ENCODE data around the gene HMGCR. TPM values are rescaled to one million over a fixed set of nuclear protein-coding genes. Genes with fewer than 3 reads are reported as not detected.

The HMGCR gene
- total RNA-seq, 4 donors from 2014 or later, result 30.2 to 56.2 (median 42.5) TPM

DNA sequence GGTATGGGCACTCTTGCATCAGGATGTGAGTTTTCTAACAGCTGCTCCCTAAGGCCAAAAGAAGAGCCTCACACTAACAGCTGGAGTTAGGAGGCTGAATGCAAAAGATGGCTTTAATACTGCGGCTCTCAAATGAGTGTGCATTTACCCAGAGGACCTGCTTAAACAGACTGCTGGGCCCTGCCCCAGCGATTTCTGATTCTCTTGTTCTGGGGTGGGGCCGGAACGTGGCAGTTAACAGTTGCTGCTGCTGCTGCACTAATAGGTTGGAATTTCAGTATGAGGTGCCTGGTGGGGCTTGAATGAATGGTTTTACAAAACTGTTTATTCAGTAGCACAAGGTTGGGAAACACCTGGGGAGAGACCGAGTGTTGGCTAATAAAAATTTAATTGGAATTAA is 26.1 kb downstream of the HMGCR start:
- no peak for TF ChIP-seq CTCF (IDR thresholded peaks at IDR 0.05)
- TF ChIP-seq POLR2A (IDR thresholded peaks at IDR 0.05), result peak in 1 of 2 donors; percentile 35
- peak; percentile 65 to 75 for DNase-seq

DNA sequence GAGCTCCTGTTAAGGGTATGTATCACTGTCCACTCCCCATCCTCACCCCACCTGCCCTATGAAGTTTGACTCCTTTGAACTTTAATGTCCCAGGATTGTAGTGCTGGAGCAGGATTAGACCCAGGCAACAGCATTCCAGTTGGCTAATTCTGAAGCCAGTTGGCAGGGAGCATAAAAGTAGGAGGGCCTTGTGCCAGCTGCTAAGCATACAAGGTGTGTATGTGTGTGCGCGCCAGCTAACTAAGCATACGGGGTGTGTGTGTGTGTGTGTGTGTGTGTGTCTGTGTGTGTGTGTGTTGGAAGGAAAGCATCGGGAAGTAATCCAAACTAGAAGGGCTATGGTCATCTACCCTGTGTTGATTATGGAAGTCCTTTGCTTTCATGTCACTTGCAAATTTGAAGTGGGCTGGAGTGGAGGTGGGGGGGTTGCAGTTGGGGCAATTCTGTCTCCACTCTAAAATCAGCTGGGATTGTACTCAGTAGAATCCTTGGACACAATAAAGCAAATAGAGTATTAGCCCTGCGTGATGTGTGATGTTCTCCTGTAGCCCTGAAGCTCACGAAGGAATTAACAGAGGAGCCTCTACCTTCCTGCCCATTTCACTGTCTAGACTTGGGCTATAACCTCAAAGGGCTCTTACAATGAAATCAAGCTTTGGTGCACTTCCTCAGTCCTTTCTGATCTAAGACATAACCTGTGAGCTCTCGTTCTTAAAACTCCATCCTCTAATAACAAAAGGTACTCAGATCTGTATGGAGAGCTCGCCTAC is 26.9 kb downstream of the HMGCR start:
- WGBS, 2 donors, result 25 to 38% methylated on average over 8 of the region's 8 CpGs
- Histone ChIP-seq H3K27me3 (no peaks in the 10 kb centered on the region), H3K9me3 (no peaks in the 10 kb centered on the region), H3K4me3 (replicated peaks in 1 of 3) (no peak overlapping the region), H3K27ac (peak overlapping the region; percentile 77 to 94 (median 78)), H3K36me3 (peaks cover 7 to 14% of the 10 kb centered on the region in 2 donors), H3K4me1 (peaks cover 47 to 51% of the 10 kb centered on the region in 2 donors)
- TF ChIP-seq CTCF (IDR thresholded peaks at IDR 0.05) (peak in 1 of 6 experiments; percentile 9), POLR2A (IDR thresholded peaks at IDR 0.05) (no peak)
- peak; percentile 93 for DNase-seq
- intact Hi-C loops (cut with DNase I), result no loop called here

More for the DNA sequence above, 26.1 kb downstream of the HMGCR start:
- Histone ChIP-seq H3K36me3 (peaks cover 7 to 14% of the 10 kb centered on the region in 2 donors), H3K4me3 (replicated peaks in 1 of 3) (no peak overlapping the region), H3K4me1 (peaks cover 47 to 51% of the 10 kb centered on the region in 2 donors), H3K27ac (peak overlapping the region; percentile 77 to 94 (median 78)), H3K9me3 (no peaks in the 10 kb centered on the region), H3K27me3 (no peaks in the 10 kb centered on the region)
- intact Hi-C loops (cut with DNase I), result no loop called here
- WGBS, 2 donors, result 37 to 46% methylated on average over 5 of the region's 5 CpGs

DNA sequence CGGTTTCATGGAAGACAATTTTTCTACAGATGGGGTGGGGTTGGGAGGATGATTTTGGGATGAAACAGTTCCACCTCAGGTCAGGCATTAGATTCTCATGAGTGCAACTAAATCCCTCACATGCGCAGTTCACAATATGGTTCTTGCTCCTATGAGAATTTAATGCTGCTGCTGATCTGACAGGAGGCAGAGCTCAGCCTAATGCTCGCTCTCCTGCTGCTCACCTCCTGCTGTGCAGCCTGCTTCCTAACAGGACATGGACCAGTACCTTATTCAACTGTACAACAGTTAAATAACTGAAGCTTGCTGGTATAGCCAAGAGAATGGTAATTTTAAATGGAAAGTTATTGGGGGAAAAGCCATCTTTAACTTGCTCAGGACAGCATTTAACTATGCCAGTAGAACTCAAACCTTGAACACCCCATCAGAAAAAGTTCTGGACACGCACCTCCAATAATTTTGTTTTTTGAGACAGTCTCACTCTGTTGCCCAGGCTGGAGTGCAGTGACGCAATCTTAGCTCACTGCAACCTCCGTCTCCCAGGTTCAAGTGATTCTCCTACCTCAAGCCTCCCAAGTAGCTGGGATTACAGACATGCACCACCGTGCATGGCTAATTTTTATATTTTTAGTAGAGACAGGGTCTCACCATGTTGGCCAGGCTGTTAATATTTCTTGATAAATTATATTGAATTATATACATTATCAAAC is 27.7 kb downstream of the HMGCR start:
- WGBS, 2 donors, result 36 to 59% methylated on average over 7 of the region's 7 CpGs
- H3K4me3 ChIP-seq (replicated peaks in 1 of 3), result no peak overlapping the region
- intact Hi-C loops (cut with DNase I), result no loop called here
- H3K27ac ChIP-seq, result peak overlapping the region; percentile 61 to 94 (median 78)
- H3K27me3 ChIP-seq, result no peaks in the 10 kb centered on the region
- TF ChIP-seq CTCF (IDR thresholded peaks at IDR 0.05) (no peak), POLR2A (IDR thresholded peaks at IDR 0.05) (no peak)
- DNase-seq, result peak; percentile 73 to 76
- peaks cover 47 to 51% of the 10 kb centered on the region in 2 donors for H3K4me1 ChIP-seq
- no peaks in the 10 kb centered on the region for H3K9me3 ChIP-seq
- H3K36me3 ChIP-seq, result peaks cover 0 to 8% of the 10 kb centered on the region in 2 donors

GRCh38 chr5:75365740-75366139 is 28.7 kb downstream of the HMGCR start:
- Histone ChIP-seq H3K27me3 (no peaks in the 10 kb centered on the region), H3K9me3 (no peaks in the 10 kb centered on the region), H3K36me3 (no peaks in the 10 kb centered on the region), H3K27ac (peak overlapping the region in 2 of 3 donors; percentile 78 to 94), H3K4me1 (peaks cover 42 to 47% of the 10 kb centered on the region in 2 donors), H3K4me3 (replicated peaks in 1 of 3) (no peak overlapping the region)
- DNase-seq, result no peak
- intact Hi-C loops (cut with DNase I), result no loop called here
- WGBS, 2 donors, result 29 to 44% methylated on average over 1 of the region's 1 CpG
- TF ChIP-seq POLR2A (IDR thresholded peaks at IDR 0.05) (no peak), CTCF (IDR thresholded peaks at IDR 0.05) (no peak)

GRCh38 chr5:75366787-75367186 is 29.8 kb downstream of the HMGCR start:
- Histone ChIP-seq H3K27me3 (no peaks in the 10 kb centered on the region), H3K4me1 (peaks cover 32 to 37% of the 10 kb centered on the region in 2 donors), H3K9me3 (no peaks in the 10 kb centered on the region), H3K4me3 (replicated peaks in 1 of 3) (no peak overlapping the region), H3K27ac (peak overlapping the region in 2 of 3 donors; percentile 78 to 94), H3K36me3 (no peaks in the 10 kb centered on the region)
- DNase-seq, result no peak
- whole genome bisulfite sequencing, 2 donors, result 85 to 91% methylated on average over 9 of the region's 9 CpGs
- intact Hi-C loops (cut with DNase I), result no loop called here
- TF ChIP-seq CTCF (IDR thresholded peaks at IDR 0.05) (no peak), POLR2A (IDR thresholded peaks at IDR 0.05) (no peak)
